Hematopoietic multipotent progenitor cell treated with erythropoietin and hydrocortisone succinate and interleukin-3 and kit ligand, for 8 days (in vitro differentiated cells): ENCODE measurements around the gene DHCR24.

ENCODE experiments used
- DNase-seq: peaks from one replicate; pipeline ENCODE4 v3.0.0-alpha.2; 2015

The DHCR24 gene

GRCh38 chr1:54812801-54813484 is 74.1 kb downstream of the DHCR24 start:
- no peak for DNase-seq

GRCh38 chr1:54811739-54812655 is 75.0 kb downstream of the DHCR24 start:
- no peak for DNase-seq

DNA sequence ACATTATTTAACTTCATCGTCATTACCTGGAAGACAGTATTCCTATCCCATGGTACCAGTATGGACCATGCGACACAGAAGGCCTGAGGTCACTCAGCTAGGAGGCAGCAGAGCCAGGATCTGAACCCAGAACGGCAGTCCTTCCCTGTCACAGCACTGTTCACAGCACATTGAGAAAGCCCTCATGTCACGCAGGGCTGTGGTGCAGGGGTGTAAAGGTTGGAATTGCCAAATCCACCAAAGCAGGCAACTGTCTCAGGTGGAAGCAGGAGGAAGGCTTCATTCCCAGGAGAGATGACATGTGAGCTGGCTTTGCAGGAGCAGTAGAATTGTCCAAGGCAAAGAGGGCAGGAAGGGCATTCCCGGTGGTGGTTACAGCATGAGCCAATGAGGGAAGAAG is 75.9 kb downstream of the DHCR24 start:
- DNase-seq, result no peak

DNA sequence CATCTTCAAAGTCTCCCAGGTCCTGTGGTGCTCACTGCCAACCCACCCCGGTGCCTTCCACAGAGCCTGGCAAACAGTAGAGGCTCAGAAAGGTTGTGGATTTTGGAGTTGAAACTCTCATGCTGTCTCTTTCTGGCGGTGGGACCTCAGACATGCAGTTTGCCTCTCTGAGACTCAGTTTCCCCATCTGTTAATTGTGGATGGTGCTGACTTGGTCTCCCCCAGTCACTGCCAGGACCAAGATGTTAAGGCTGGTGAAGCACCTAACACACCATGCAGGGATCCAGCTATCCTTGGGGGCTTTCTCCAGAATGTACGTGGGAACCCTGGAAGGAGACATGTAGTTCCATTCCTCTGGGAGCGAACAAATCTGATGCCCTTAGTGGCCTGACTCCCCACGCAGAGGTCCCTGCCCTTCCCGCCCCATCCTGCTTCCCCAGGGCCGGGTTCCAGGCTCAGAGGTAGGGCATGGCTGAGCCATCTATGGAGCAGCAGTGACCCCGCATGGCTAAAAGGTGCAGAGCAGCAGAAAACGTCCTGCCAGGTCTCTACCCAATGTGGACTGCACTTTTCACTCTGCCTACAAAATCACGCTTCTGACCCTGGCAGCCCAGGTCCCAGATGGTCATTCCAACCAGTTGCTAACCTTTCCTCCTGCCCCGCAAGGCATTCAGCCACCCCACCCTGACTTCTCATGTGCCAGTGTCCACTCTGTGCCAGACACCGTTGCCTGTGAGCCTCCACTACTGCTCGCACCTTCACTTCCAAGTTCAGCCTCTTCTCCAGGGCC is 76.6 kb downstream of the DHCR24 start:
- DNase-seq, result peak; percentile 61

GRCh38 chr1:54809496-54810074 is 77.4 kb downstream of the DHCR24 start:
- DNase-seq, result no peak

DNA sequence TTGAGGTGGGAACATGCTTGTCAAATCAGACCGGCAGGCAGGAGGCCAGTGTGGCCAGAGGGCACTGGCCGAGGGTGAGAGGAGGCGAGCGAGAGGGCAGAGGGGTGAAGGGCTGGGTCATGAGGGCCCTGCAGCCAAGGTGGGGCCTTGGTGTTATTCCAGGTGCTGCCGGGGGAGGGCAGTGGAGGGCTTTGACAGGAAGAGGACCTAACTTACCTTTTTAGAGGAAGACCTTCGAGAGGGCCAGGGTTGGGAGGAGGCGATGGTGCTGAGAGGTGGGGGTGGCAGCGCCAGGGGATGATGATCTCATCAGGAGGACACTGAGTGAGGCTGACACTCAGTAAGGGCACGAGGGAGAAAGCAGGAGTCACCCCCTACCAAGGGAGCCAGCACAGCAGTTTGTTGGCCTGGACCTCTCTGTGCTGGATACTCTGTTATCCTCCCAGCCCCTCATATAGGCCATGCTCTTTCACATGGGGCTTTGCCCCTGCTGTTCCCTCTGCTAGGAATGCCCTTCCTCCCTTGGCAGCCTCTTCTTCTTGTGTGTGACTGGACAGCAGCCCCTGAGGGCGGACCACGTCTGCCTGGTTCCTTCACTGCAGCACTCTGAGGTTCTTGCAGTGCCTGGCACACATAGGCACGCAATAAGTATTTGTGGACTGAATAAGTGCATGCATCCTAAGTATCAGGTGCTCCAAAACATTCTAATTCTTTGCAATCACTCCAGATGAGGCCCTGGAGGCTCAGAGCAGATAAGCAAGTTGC is 78.4 kb downstream of the DHCR24 start:
- DNase-seq, result no peak

DNA sequence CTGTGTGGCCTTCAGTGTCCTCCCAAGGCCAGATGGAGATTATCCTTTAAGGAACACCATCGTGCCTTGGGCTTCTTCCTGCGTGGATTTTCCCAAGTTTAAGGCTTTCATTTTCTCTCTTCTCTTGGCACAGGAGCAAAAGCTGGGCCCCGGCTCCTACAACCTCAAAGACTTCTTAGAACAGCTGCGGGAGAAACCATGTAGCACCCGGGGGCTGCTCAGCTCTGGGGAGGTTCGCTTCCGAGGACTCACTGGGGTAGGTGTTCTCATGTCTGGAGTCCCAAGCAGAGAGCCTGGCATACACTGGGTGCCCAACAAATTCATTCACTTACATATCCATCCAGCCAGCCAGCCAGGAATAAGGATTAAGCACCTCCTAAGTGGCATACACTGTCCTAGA is 79.2 kb downstream of the DHCR24 start:
- no peak for DNase-seq

DNA sequence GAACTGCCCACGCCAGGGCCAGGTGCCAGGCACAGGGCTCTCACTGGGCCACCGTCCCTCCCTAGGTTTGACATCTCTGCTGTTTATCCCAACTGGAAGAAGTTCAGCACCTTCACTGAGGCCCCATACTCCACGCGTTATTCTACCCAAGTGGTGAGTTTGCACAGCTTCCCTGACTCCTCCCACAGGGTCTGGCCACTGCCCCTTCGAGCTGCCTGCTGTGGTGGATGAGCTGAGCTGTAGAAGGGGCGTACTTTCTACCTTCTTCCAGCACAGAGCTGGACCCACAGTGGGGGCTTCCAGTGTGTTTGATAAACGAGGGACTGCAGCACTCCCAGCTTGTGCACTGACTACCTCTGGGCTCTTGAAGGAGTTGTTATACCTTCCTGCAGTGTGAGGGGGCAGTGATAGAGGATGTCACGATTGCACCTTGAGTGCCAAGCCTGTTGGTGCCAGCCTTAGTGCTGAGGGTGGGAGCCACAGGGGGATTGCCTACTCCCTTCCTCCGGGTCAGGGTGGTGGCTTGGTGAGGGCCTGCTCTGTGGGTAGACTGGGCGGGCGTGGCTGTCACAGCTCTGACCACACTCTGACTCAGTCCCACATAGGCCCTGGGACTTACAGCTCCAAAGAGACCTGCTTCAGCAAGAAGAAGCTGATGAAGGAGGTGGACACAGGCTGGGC is 79.9 kb downstream of the DHCR24 start:
- DNase-seq, result peak; percentile 64

GRCh38 chr1:54805981-54806381 is 81.0 kb downstream of the DHCR24 start:
- DNase-seq, result no peak

- no peak for DNase-seq
Measured at GRCh38 chr1:54805466-54805865, 81.5 kb downstream of the DHCR24 start.

DNA sequence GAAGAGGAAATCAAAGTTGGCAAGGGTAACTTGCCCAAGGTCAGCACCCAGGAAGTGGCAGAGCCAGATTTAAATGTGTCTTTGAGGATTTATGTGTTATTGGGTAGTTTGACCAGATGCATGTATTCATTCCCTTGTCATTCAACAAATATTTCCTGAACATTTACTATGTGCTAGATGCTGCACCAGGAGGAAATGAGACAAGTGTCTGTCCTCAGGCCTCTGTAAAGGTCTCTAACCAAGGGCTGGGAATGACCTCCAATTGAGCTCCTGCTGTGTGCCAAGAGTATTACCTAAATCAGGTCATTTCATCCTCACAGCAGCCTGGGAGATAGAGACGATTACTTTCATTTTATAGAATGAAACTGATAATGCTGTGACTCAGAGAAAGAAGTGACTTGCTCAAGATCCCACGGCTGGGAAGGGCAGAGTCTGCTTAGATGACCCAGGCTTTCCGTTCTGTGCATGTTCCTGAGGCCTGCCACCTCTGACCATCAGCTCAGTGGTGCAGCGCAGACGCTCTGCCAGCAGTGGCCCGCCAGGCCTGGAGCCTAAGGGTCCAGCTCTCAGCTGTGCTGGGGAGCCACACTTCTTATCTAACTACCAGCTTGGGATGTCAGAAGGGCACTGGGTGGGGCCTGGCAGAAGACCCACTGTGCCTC is 82.4 kb downstream of the DHCR24 start:
- DNase-seq, result peak; percentile 7

- no peak for DNase-seq
Measured at GRCh38 chr1:54803761-54804470, 83.1 kb downstream of the DHCR24 start.

GRCh38 chr1:54800899-54801759 is 85.9 kb downstream of the DHCR24 start, which contains the start of gene TTC22:
Gene TTC22, minus strand, starts transcription at chr1:54801323. Its CDS starts 160 bp downstream, at chr1:54801163.
- peak; percentile 49 for DNase-seq

GRCh38 chr1:54800041-54800898 is 86.7 kb downstream of the DHCR24 start:
- DNase-seq, result no peak
